PC-3 (cell line): ENCODE data around the gene C16orf87. TPM values are rescaled to one million over a fixed set of nuclear protein-coding genes. Genes with fewer than 3 reads are reported as not detected.

ENCODE experiments used
- ATAC-seq: fragments of 200-7000 bp; cut with Tn5 transposase; 2 replicates; pipeline ENCODE4 v1.9.1; 2020; ENCODE audit warnings: mild to moderate bottlenecking, moderate library complexity
- BruUV-seq: library from RNA; stranded (reverse); fragments of 400-500 nt; replicated peaks from 2 replicates; lab custom pipeline; 2021; lab: Mats Ljungman, UMichigan
- CTCF ChIA-PET: fragments of 300-600 bp; sonication (Branson Sonifier 250); formaldehyde crosslinking; loops from one replicate; lab custom pipeline; 2022; ENCODE audit warnings: antibody characterized with exemption; lab: Charles Lee
- POLR2A ChIA-PET: fragments of 300-600 bp; sonication (Branson Sonifier 250); formaldehyde crosslinking; loops from one replicate; lab custom pipeline; 2022; ENCODE audit warnings: antibody characterized with exemption; ENCODE audit not compliant: unreplicated experiment; lab: Charles Lee
- DNase-seq: peaks from one replicate; pipeline ENCODE4 v3.0.0-alpha.2; 2015
- H2AFZ ChIP-seq: fragments of 300-600 bp; sonication (generic); 2 replicates; pipeline ENCODE4 v1.6.0; 2016; ENCODE audit warnings: antibody characterized with exemption, low read length
- H3F3A ChIP-seq: fragments of 300-600 bp; sonication (generic); one replicate; pipeline ENCODE4 v1.6.0; 2017; ENCODE audit warnings: antibody characterized with exemption, low read length, control low read depth, mild to moderate bottlenecking; ENCODE audit not compliant: unreplicated experiment
- H3K27ac ChIP-seq: fragments of 300-600 bp; sonication (generic); 2 replicates; pipeline ENCODE4 v1.5.1; 2016; ENCODE audit warnings: mild to moderate bottlenecking, low read length
- H3K27me3 ChIP-seq: fragments of 300-600 bp; sonication (generic); 2 replicates; pipeline ENCODE4 v1.6.1; 2016; ENCODE audit warnings: low read length, mixed read lengths
- H3K36me3 ChIP-seq: fragments of 300-600 bp; sonication (generic); 2 replicates; pipeline ENCODE4 v1.6.1; 2016; ENCODE audit warnings: low read depth, mixed run types, low read length, mixed read lengths
- H3K4me1 ChIP-seq: fragments of 300-600 bp; sonication (generic); 2 replicates; pipeline ENCODE4 v1.5.1; 2016; ENCODE audit warnings: low read length; ENCODE audit not compliant: insufficient read depth
- H3K4me2 ChIP-seq: fragments of 300-600 bp; sonication (generic); 2 replicates; pipeline ENCODE4 v1.6.0; 2016; ENCODE audit warnings: low read length
- H3K4me3 ChIP-seq: fragments of 300-600 bp; sonication (generic); 2 replicates; pipeline ENCODE4 v1.5.1; 2016; ENCODE audit warnings: mild to moderate bottlenecking, low read length, mixed read lengths
- H3K79me2 ChIP-seq: fragments of 300-600 bp; sonication (generic); 2 replicates; pipeline ENCODE4 v1.6.1; 2017; ENCODE audit warnings: low read length, mixed read lengths
- H3K9ac ChIP-seq: fragments of 300-600 bp; sonication (generic); 2 replicates; pipeline ENCODE4 v1.6.0; 2016; ENCODE audit warnings: mild to moderate bottlenecking, low read length
- H3K9me2 ChIP-seq: fragments of 300-600 bp; sonication (generic); replicated peaks from 2 replicates; pipeline ENCODE4 v1.6.1; 2016; ENCODE audit warnings: mixed run types, low read length, mixed read lengths
- H3K9me3 ChIP-seq: fragments of 300-600 bp; sonication (generic); 2 replicates; pipeline ENCODE4 v1.6.1; 2016; ENCODE audit warnings: low read length, mixed read lengths
- H4K20me1 ChIP-seq: fragments of 300-600 bp; sonication (generic); 2 replicates; pipeline ENCODE4 v1.6.1; 2016; ENCODE audit warnings: low read length, mixed read lengths
- CTCF ChIP-seq: fragments of 300-600 bp; sonication (generic); conservative IDR thresholded peaks from 2 replicates; pipeline ENCODE4 v1.5.1; 2017; ENCODE audit warnings: antibody characterized with exemption, low read depth, mild to moderate bottlenecking, low read length
- EZH2 ChIP-seq: fragments of 300-600 bp; sonication (generic); IDR thresholded peaks from one replicate; pipeline ENCODE4 v1.6.1; 2017; ENCODE audit warnings: antibody characterized with exemption, mild to moderate bottlenecking, low read length; ENCODE audit not compliant: unreplicated experiment
- EZH2phosphoT487 ChIP-seq: fragments of 300-600 bp; sonication (generic); IDR thresholded peaks from 2 replicates; pipeline ENCODE4 v1.6.1; 2018; ENCODE audit warnings: mild to moderate bottlenecking, antibody characterized with exemption, low read length, borderline replicate concordance
- intact Hi-C: fragments of 100-400 bp; cut with micrococcal nuclease; formaldehyde crosslinking; loops from 2 replicates; pipeline ENCODE4 v1.9.0; 2023
- total RNA-seq: library from RNA; depleted of rRNA; stranded (reverse); fragments of >200 nt; gene quantifications from 2 replicates; pipeline ENCODE4 v1.2.3, GENCODE V29; 2014

Gene C16orf87
- total RNA-seq, 1 experiment from 2014 or later = 4.0 TPM

GRCh38 chr16:46793841-46794240, 37.1 kb downstream of the C16orf87 start:
- Histone ChIP-seq H3K4me2 (no peak overlapping the region), H3F3A (no peaks in the 10 kb centered on the region), H2AFZ (no peak overlapping the region), H4K20me1 (no peaks in the 10 kb centered on the region), H3K9me2 (no peaks in the 10 kb centered on the region), H3K9me3 (no peaks in the 10 kb centered on the region), H3K4me1 (peaks cover 3% of the 10 kb centered on the region; the same call in 1 of the 2 replicates), H3K4me3 (no peak overlapping the region), H3K9ac (no peak overlapping the region), H3K36me3 (no peaks in the 10 kb centered on the region; the same call in 1 of the 2 replicates), H3K27ac (no peak overlapping the region), H3K27me3 (no peaks in the 10 kb centered on the region), H3K79me2 (no peaks in the 10 kb centered on the region)
- CTCF ChIA-PET = no interaction called here
- DNase-seq (no peak), ATAC-seq (no peak)
- POLR2A ChIA-PET = no interaction called here
- TF ChIP-seq EZH2 (no peak), EZH2phosphoT487 (no peak), CTCF (no peak)
- no TSS peak for BruUV-seq
- intact Hi-C loops = no loop called here

- no peak for DNase-seq
- ChIA-PET CTCF (no interaction called here), POLR2A (no interaction called here)
- Histone ChIP-seq H3K36me3 (no peaks in the 10 kb centered on the region; the same call in 1 of the 2 replicates), H3K9me2 (no peaks in the 10 kb centered on the region), H3K4me1 (peaks cover 3% of the 10 kb centered on the region; the same call in 1 of the 2 replicates), H3K4me2 (peak overlapping the region; percentile 82), H2AFZ (peak overlapping the region; percentile 86; the same call in 1 of the 2 replicates), H3K4me3 (peak overlapping the region; percentile 74), H3K9ac (peak overlapping the region; percentile 45; the same call in 1 of the 2 replicates), H3K27me3 (no peaks in the 10 kb centered on the region), H3F3A (no peaks in the 10 kb centered on the region), H4K20me1 (no peaks in the 10 kb centered on the region), H3K9me3 (no peaks in the 10 kb centered on the region), H3K79me2 (no peaks in the 10 kb centered on the region), H3K27ac (no peak overlapping the region)
- TSS peak; percentile 79 for BruUV-seq
- no peak; the same call in 1 of the 2 replicates for ATAC-seq
- TF ChIP-seq EZH2phosphoT487 (no peak), EZH2 (no peak), CTCF (no peak)
- intact Hi-C loops = no loop called here
Observed at GRCh38 chr16:46790599-46791270, 40.2 kb downstream of the C16orf87 start.
